GM10266 (cell line): ENCODE measurements around the gene LNPEP.

Experiments used
- DNase-seq: peaks from one replicate; pipeline ENCODE4 v3.0.0; 2012; ENCODE audit errors: extremely low spot score
- CTCF ChIP-seq: IDR thresholded peaks from 2 replicates; pipeline ENCODE4 v1.5.1; 2012; ENCODE audit warnings: mild to moderate bottlenecking, low read depth; ENCODE audit not compliant: control insufficient read depth, insufficient read depth; ENCODE audit errors: missing control alignments

Gene LNPEP

GRCh38 chr5:96903300-96903699 lies 32.6 kb upstream of the LNPEP start:
- DNase-seq, result no peak
- TF ChIP-seq CTCF, result no peak

- TF ChIP-seq CTCF, result no peak
- no peak for DNase-seq
Measured at GRCh38 chr5:96904054-96904931, 31.6 kb upstream of the LNPEP start.

- DNase-seq, result no peak
- no peak for TF ChIP-seq CTCF
Measured at GRCh38 chr5:96905864-96906263, 30.0 kb upstream of the LNPEP start.

- DNase-seq, result no peak
- TF ChIP-seq CTCF, result no peak
Measured at GRCh38 chr5:96909003-96909402, 26.9 kb upstream of the LNPEP start.

- DNase-seq, result no peak
- TF ChIP-seq CTCF, result no peak
Measured at GRCh38 chr5:96909435-96909834, 26.4 kb upstream of the LNPEP start.

GRCh38 chr5:96911139-96911538 lies 24.7 kb upstream of the LNPEP start:
- no peak for DNase-seq

More at GRCh38 chr5:96911139-96911538, 24.7 kb upstream of the LNPEP start:
- no peak for TF ChIP-seq CTCF
